ENCODE data around the gene OBP2B.
"Not testable (repeated sequence)": the region's sequence is repeated elsewhere in the genome, so short reads cannot be mapped to it uniquely, and the experiment has no call there.

The OBP2B gene

DNA sequence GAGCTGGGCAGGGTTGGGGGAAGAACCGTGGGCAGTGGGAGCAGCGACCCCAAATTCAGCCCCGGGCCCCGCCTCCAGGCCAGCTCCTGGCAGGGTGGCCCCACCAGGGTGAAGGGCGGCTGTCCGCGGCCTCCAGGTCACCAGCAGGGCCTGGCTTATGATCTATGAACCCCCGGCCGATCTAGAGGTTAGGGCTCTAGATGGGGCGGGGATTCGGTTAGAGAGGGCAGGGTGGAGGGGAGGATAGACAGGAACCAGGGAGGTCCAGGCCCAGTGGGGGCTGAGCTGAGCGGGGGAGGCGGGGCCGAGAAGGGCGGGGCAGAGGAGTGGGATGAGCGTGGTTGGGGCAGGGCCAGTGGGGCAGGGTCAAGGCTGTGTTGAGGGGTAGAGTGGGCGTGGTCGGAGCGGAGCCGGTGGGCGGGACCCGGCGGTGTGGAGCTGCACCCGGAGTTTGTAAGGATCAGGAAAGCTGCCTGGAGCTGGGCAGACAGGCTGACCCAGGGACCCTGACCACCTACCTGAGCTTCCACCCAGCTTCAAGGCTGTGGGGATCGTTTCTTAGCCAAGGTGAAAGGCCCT, 29.3 kb upstream of the OBP2B start:
- H3K9ac ChIP-seq (ENCODE audit: insufficient read length, low read depth), result peak overlapping the region; percentile 70
- H3K4me1 ChIP-seq (ENCODE audit: insufficient read depth, insufficient read length), result peaks cover 5% of the 10 kb centered on the region
- H3K27me3 ChIP-seq (ENCODE audit: insufficient read depth, insufficient read length), result no peaks in the 10 kb centered on the region
- TF ChIP-seq SUZ12 (IDR thresholded peaks at IDR 0.05; ENCODE audit: extremely low read depth, insufficient read depth, insufficient read length), result no peak
- TF ChIP-seq YY1 (IDR thresholded peaks at IDR 0.05; ENCODE audit: insufficient read depth, insufficient read length), result no peak
- TF ChIP-seq ZNF274 (IDR thresholded peaks at IDR 0.05; ENCODE audit: low read depth, low read length), result no peak
- peak overlapping the region; percentile 55 for H3K4me3 ChIP-seq (ENCODE audit: insufficient read length, low read depth)
- H3K9me3 ChIP-seq (ENCODE audit: insufficient read depth, low read length), result no peaks in the 10 kb centered on the region
- DNase-seq (ENCODE audit: low read depth, low spot score), result peak; percentile 94
- H3K36me3 ChIP-seq (ENCODE audit: insufficient read depth, insufficient read length, low read length), result no peaks in the 10 kb centered on the region

GRCh38 chr9:133237035-133237731, 28.1 kb upstream of the OBP2B start:
- TF ChIP-seq ZNF274 (IDR thresholded peaks at IDR 0.05; ENCODE audit: low read depth, low read length) (no peak), SUZ12 (IDR thresholded peaks at IDR 0.05; ENCODE audit: extremely low read depth, insufficient read depth, insufficient read length) (no peak), YY1 (IDR thresholded peaks at IDR 0.05; ENCODE audit: insufficient read depth, insufficient read length) (no peak)
- Histone ChIP-seq H3K9ac (ENCODE audit: insufficient read length, low read depth) (no peak overlapping the region), H3K27me3 (ENCODE audit: insufficient read depth, insufficient read length) (no peaks in the 10 kb centered on the region), H3K36me3 (ENCODE audit: insufficient read depth, insufficient read length, low read length) (no peaks in the 10 kb centered on the region), H3K9me3 (ENCODE audit: insufficient read depth, low read length) (no peaks in the 10 kb centered on the region), H3K4me1 (ENCODE audit: insufficient read depth, insufficient read length) (peaks cover 5% of the 10 kb centered on the region), H3K4me3 (ENCODE audit: insufficient read length, low read depth) (no peak overlapping the region)
- no peak for DNase-seq (ENCODE audit: low read depth, low spot score)

GRCh38 chr9:133236291-133237034, 27.4 kb upstream of the OBP2B start:
- not testable (repeated sequence) for H3K9me3 ChIP-seq (ENCODE audit: insufficient read depth, low read length); DNase-seq (ENCODE audit: low read depth, low spot score); H3K36me3 ChIP-seq (ENCODE audit: insufficient read depth, insufficient read length, low read length); H3K9ac ChIP-seq (ENCODE audit: insufficient read length, low read depth); H3K4me1 ChIP-seq (ENCODE audit: insufficient read depth, insufficient read length); H3K27me3 ChIP-seq (ENCODE audit: insufficient read depth, insufficient read length); H3K4me3 ChIP-seq (ENCODE audit: insufficient read length, low read depth)

- DNase-seq (ENCODE audit: low read depth, low spot score), result no peak
- Histone ChIP-seq H3K9ac (ENCODE audit: insufficient read length, low read depth) (no peak overlapping the region), H3K9me3 (ENCODE audit: insufficient read depth, low read length) (no peaks in the 10 kb centered on the region), H3K4me1 (ENCODE audit: insufficient read depth, insufficient read length) (peaks cover 5% of the 10 kb centered on the region), H3K36me3 (ENCODE audit: insufficient read depth, insufficient read length, low read length) (no peaks in the 10 kb centered on the region), H3K4me3 (ENCODE audit: insufficient read length, low read depth) (no peak overlapping the region), H3K27me3 (ENCODE audit: insufficient read depth, insufficient read length) (no peaks in the 10 kb centered on the region)
- TF ChIP-seq ZNF274 (IDR thresholded peaks at IDR 0.05; ENCODE audit: low read depth, low read length) (no peak), SUZ12 (IDR thresholded peaks at IDR 0.05; ENCODE audit: extremely low read depth, insufficient read depth, insufficient read length) (no peak), YY1 (IDR thresholded peaks at IDR 0.05; ENCODE audit: insufficient read depth, insufficient read length) (no peak)
Measured at GRCh38 chr9:133235549-133236222, 26.6 kb upstream of the OBP2B start.

DNA sequence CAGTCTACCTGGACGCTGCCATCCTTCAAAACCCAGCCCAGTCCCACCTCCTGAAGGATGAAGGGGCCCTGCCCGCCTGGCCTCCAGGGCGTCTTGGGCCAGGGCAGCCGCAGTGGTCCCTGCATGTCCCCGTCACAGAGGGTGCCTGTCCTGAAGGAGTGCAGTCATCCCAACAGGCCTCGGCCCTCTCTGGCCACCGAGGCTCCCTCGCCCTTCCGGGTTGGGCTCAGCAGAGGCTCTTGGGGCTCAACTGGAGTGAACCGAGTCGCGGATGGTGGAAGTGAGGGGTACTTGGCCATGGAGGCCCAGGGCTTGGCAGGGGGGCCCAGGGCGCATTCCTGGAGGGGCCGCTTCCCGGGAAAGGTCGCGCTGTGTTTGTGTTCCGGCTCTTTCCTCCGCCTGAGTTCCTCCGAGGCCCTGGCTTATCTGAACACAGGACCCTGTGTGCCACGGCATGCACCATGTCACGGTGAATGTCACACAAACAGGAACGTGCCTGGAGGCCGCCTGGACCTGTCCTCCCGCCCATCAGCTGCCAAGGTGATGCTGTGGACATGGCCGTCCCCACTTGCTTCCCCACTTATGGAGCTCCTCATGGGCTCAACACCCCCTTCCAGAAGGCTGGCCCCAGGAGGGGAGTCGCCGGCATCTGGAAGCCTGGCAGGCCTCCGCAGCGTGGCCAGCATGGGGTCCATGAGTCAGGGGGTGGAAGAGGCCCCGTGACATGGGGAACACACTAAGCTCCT, 25.7 kb upstream of the OBP2B start:
- Histone ChIP-seq H3K4me3 (ENCODE audit: insufficient read length, low read depth) (no peak overlapping the region), H3K27me3 (ENCODE audit: insufficient read depth, insufficient read length) (no peaks in the 10 kb centered on the region), H3K36me3 (ENCODE audit: insufficient read depth, insufficient read length, low read length) (no peaks in the 10 kb centered on the region), H3K4me1 (ENCODE audit: insufficient read depth, insufficient read length) (peaks cover 2% of the 10 kb centered on the region), H3K9me3 (ENCODE audit: insufficient read depth, low read length) (no peaks in the 10 kb centered on the region), H3K9ac (ENCODE audit: insufficient read length, low read depth) (no peak overlapping the region)
- TF ChIP-seq SUZ12 (IDR thresholded peaks at IDR 0.05; ENCODE audit: extremely low read depth, insufficient read depth, insufficient read length) (no peak), ZNF274 (IDR thresholded peaks at IDR 0.05; ENCODE audit: low read depth, low read length) (no peak), YY1 (IDR thresholded peaks at IDR 0.05; ENCODE audit: insufficient read depth, insufficient read length) (no peak)
- no peak for DNase-seq (ENCODE audit: low read depth, low spot score)

DNA sequence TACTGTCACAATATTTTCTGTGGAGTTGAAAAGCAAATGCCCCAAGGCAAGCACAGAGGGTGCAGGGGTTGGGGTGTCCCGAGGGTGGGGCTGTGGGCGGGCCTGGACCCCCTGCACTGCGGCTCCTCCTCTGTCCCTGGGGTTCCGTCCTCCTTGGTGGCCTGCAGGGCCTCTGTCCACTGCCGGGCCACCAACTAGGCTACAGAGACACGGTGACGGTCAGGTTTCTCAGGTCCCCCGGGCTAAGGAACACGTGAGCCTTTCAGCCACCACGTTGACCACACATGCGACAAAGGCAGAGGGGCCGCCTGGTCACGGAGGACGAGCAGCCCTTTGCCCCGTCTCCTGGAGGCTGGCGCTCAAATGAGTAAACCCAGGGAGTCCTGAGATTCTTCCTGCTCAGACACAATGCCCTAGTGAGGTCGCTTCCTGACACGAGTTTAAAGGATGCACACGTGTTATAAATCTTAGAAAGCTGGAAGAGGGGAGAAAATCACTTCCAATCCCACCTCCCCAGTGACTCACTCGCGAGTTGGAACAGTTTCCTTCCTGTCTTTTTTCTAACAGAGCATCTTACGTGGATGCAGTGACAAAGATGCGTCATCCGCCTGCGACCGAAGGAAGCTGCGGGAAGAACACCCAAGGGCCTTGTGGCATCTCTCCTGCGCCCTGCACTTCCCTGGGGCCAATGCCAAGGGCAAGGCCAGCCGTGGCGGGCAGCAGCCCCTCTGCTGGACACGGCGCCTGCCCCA, 24.8 kb upstream of the OBP2B start:
- H3K9ac ChIP-seq (ENCODE audit: insufficient read length, low read depth), result no peak overlapping the region
- H3K9me3 ChIP-seq (ENCODE audit: insufficient read depth, low read length), result no peaks in the 10 kb centered on the region
- no peaks in the 10 kb centered on the region for H3K27me3 ChIP-seq (ENCODE audit: insufficient read depth, insufficient read length)
- DNase-seq (ENCODE audit: low read depth, low spot score), result no peak
- no peaks in the 10 kb centered on the region for H3K36me3 ChIP-seq (ENCODE audit: insufficient read depth, insufficient read length, low read length)
- TF ChIP-seq SUZ12 (IDR thresholded peaks at IDR 0.05; ENCODE audit: extremely low read depth, insufficient read depth, insufficient read length) (no peak), YY1 (IDR thresholded peaks at IDR 0.05; ENCODE audit: insufficient read depth, insufficient read length) (no peak), ZNF274 (IDR thresholded peaks at IDR 0.05; ENCODE audit: low read depth, low read length) (no peak)
- H3K4me1 ChIP-seq (ENCODE audit: insufficient read depth, insufficient read length), result no peaks in the 10 kb centered on the region
- no peak overlapping the region for H3K4me3 ChIP-seq (ENCODE audit: insufficient read length, low read depth)

- not testable (repeated sequence) for H3K4me3 ChIP-seq (ENCODE audit: insufficient read length, low read depth); H3K4me1 ChIP-seq (ENCODE audit: insufficient read depth, insufficient read length); DNase-seq (ENCODE audit: low read depth, low spot score); H3K9me3 ChIP-seq (ENCODE audit: insufficient read depth, low read length); H3K27me3 ChIP-seq (ENCODE audit: insufficient read depth, insufficient read length); H3K9ac ChIP-seq (ENCODE audit: insufficient read length, low read depth); H3K36me3 ChIP-seq (ENCODE audit: insufficient read depth, insufficient read length, low read length)
Measured at GRCh38 chr9:133231934-133232568, 23.0 kb upstream of the OBP2B start.

DNA sequence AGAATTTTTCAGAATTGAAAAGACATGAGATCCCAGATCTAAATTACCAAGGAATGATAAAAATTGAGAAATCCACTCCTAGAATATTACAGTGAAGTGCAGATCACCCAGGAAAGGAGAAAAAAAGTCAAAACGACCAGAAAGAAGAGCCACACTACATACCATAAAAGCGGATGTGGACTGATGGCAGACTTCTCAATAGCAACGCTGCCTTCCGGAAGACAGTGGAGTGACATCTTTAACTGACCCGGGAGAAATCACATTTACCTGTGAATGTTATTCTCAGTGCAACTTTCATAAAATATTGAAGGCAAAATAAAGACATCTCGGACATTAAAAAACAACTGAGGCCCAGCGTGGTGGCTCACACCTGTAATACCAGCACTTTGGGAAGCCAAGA, 21.5 kb upstream of the OBP2B start:
- DNase-seq (ENCODE audit: low read depth, low spot score); H3K4me1 ChIP-seq (ENCODE audit: insufficient read depth, insufficient read length); H3K27me3 ChIP-seq (ENCODE audit: insufficient read depth, insufficient read length); H3K36me3 ChIP-seq (ENCODE audit: insufficient read depth, insufficient read length, low read length); H3K9me3 ChIP-seq (ENCODE audit: insufficient read depth, low read length); H3K9ac ChIP-seq (ENCODE audit: insufficient read length, low read depth); H3K4me3 ChIP-seq (ENCODE audit: insufficient read length, low read depth): not testable (repeated sequence)
